GM23338 (cell line): ENCODE results near the gene CTBP2. TPM values are rescaled to one million over a fixed set of nuclear protein-coding genes. Genes with fewer than 3 reads are reported as not detected.
A peak's percentile ranks its signal among the peaks of the same experiment; 100 is the strongest.
"Not testable (repeated sequence)": the region's sequence is repeated elsewhere in the genome, so short reads cannot be mapped to it uniquely, and the experiment has no call there.

Experiments used
- ATAC-seq: fragments of 200-7000 bp; cut with Tn5 transposase; 3 replicates; pipeline ENCODE4 v1.9.1; 2020
- DNase-seq: peaks from one replicate; pipeline ENCODE4 v3.0.0-alpha.2; 2015; ENCODE audit warnings: low spot score
- H2AFZ ChIP-seq: fragments of 200-600 bp; sonication (generic); 2 replicates; pipeline ENCODE4 v1.8.0; 2016; ENCODE audit warnings: antibody characterized with exemption, mild to moderate bottlenecking, moderate library complexity
- H3F3A ChIP-seq: fragments of 200-600 bp; sonication (generic); replicated peaks from 2 replicates; pipeline ENCODE4 v1.8.0; 2017; ENCODE audit warnings: antibody characterized with exemption, mixed run types, low read depth
- H3K27ac ChIP-seq: fragments of 200-600 bp; sonication (generic); 2 replicates; pipeline ENCODE4 v1.6.1; 2016; ENCODE audit warnings: low read depth
- H3K27me3 ChIP-seq: fragments of 200-600 bp; sonication (generic); 2 replicates; pipeline ENCODE4 v1.8.0; 2016; ENCODE audit warnings: mild to moderate bottlenecking, mixed run types, moderate library complexity; ENCODE audit not compliant: insufficient read depth
- H3K36me3 ChIP-seq: fragments of 200-600 bp; sonication (generic); 2 replicates; pipeline ENCODE4 v1.8.0; 2016; ENCODE audit warnings: mild to moderate bottlenecking; ENCODE audit not compliant: insufficient read depth
- H3K4me1 ChIP-seq: fragments of 200-600 bp; sonication (generic); 2 replicates; pipeline ENCODE4 v1.8.0; 2016; ENCODE audit warnings: mild to moderate bottlenecking, moderate library complexity; ENCODE audit not compliant: insufficient read depth
- H3K4me2 ChIP-seq: fragments of 200-600 bp; sonication (generic); 2 replicates; pipeline ENCODE4 v1.7.1; 2017; ENCODE audit warnings: mixed run types
- H3K4me3 ChIP-seq: fragments of 200-600 bp; sonication (generic); 2 replicates; pipeline ENCODE4 v1.6.1; 2016; ENCODE audit warnings: mixed run types
- H3K79me2 ChIP-seq: fragments of 200-600 bp; sonication (generic); replicated peaks from 2 replicates; pipeline ENCODE4 v1.8.0; 2017; ENCODE audit warnings: mild to moderate bottlenecking; ENCODE audit not compliant: insufficient read depth
- H3K9me2 ChIP-seq: fragments of 200-600 bp; sonication (generic); 2 replicates; pipeline ENCODE4 v1.8.0; 2017; ENCODE audit not compliant: insufficient read depth
- H4K20me1 ChIP-seq: fragments of 200-600 bp; sonication (generic); replicated peaks from 2 replicates; pipeline ENCODE4 v1.8.0; 2017; ENCODE audit warnings: mild to moderate bottlenecking; ENCODE audit not compliant: insufficient read depth
- H3K27ac Mint-ChIP-seq: 2 replicates; pipeline ENCODE4 v1.8.0; 2020; ENCODE audit warnings: inconsistent platforms, mild to moderate bottlenecking, moderate library complexity, mixed read lengths
- H3K27me3 Mint-ChIP-seq: 3 replicates; pipeline ENCODE4 v1.8.0; 2022; ENCODE audit warnings: low read depth, mild to moderate bottlenecking, moderate library complexity, mixed read lengths, inconsistent platforms; ENCODE audit not compliant: insufficient read depth, poor library complexity
- H3K36me3 Mint-ChIP-seq: 3 replicates; pipeline ENCODE4 v1.8.0; 2021; ENCODE audit warnings: low read depth, mild to moderate bottlenecking, inconsistent platforms, moderate library complexity, mixed read lengths
- H3K4me1 Mint-ChIP-seq: 3 replicates; pipeline ENCODE4 v1.8.0; 2020; ENCODE audit warnings: mild to moderate bottlenecking, inconsistent platforms, mixed read lengths
- H3K4me3 Mint-ChIP-seq: 3 replicates; pipeline ENCODE4 v1.8.0; 2021; ENCODE audit warnings: moderate library complexity, mild to moderate bottlenecking, inconsistent platforms, mixed read lengths
- H3K9me3 Mint-ChIP-seq: 3 replicates; pipeline ENCODE4 v1.8.0; 2020; ENCODE audit warnings: moderate library complexity, mild to moderate bottlenecking, inconsistent platforms, mixed read lengths
- CREB1 ChIP-seq: fragments of 250-450 bp; sonication (Bioruptor Pico); IDR thresholded peaks from 2 replicates; pipeline ENCODE4 v1.5.0; 2020; ENCODE audit warnings: low read depth, mild to moderate bottlenecking, moderate library complexity
- EZH2 ChIP-seq: fragments of 200-600 bp; sonication (generic); IDR thresholded peaks from one replicate; pipeline ENCODE4 v1.8.0; 2017; ENCODE audit warnings: antibody characterized with exemption, mild to moderate bottlenecking, low read depth; ENCODE audit not compliant: unreplicated experiment
- EZH2phosphoT487 ChIP-seq: fragments of 200-600 bp; sonication (generic); IDR thresholded peaks from one replicate; pipeline ENCODE4 v1.8.1; 2018; ENCODE audit warnings: antibody characterized with exemption; ENCODE audit not compliant: unreplicated experiment
- POLR2AphosphoS5 ChIP-seq: IDR thresholded peaks from 2 replicates; pipeline ENCODE4 v1.6.1; 2016; ENCODE audit warnings: antibody characterized with exemption, low read depth
- STAT1 ChIP-seq: IDR thresholded peaks from one replicate; pipeline ENCODE4 v1.6.1; 2016; ENCODE audit warnings: antibody characterized with exemption; ENCODE audit not compliant: unreplicated experiment
- ZNF114 ChIP-seq: fragments of 250-450 bp; sonication (Bioruptor Pico); IDR thresholded peaks from 2 replicates; pipeline ENCODE4 v1.5.0; 2020; ENCODE audit warnings: mild to moderate bottlenecking, moderate library complexity
- polyA plus RNA-seq: library from polyadenylated mRNA; unstranded; fragments of >200 nt; fragmentation: Nextera tagmentation; extraction: Ambion mirVana; gene quantifications from 2 replicates; pipeline ENCODE4 v1.2.1, GENCODE V29; 2016
- total RNA-seq: library from RNA; depleted of rRNA; stranded (reverse); fragments of >200 nt; shearing (Covaris generic); gene quantifications from 2 replicates; pipeline ENCODE4 v1.2.3, GENCODE V29; 2014
- TF ChIP-seq, protein P1 (sequence below): IDR thresholded peaks from one replicate; pipeline ENCODE4 v1.6.1; 2018; ENCODE audit warnings: antibody characterized with exemption; ENCODE audit not compliant: unreplicated experiment
- TF ChIP-seq, protein P2 (sequence below), 2 experiments: fragments of 200-600 bp in 1 of 2; sonication (generic) in 1 of 2; conservative IDR thresholded peaks; 2 replicates each; pipeline versions ENCODE4 v1.5.1 to v1.6.1; 2016 to 2017; ENCODE audit warnings: antibody characterized with exemption in 2 of 2, low read depth in 2 of 2, mild to moderate bottlenecking in 2 of 2, moderate library complexity in 1 of 2
- TF ChIP-seq, protein P3 (sequence below): IDR thresholded peaks from 2 replicates; pipeline ENCODE4 v1.6.1; 2016; ENCODE audit warnings: antibody characterized with exemption

Gene CTBP2
- total and polyA plus RNA-seq, 2 experiments from 2014 or later: 133 to 265 TPM

DNA sequence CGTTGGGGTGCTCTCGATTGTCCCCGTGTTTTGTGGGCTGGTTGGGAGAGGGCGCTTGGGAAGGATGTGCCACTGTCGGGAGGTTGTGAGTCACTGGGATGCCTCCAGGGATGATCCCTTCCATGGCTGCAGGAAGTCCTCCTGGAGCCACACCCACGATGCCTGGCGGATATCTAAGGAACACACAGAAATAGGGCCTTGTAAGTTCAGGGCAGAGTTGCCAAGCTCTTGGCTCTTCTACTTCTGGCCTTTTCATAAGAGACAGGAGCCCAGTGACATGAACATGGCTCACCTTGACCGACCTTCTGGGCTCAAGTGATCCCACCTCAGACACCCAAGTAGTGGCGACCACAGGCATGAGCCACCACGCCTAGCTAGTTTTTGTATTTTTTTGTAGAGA is 170.8 kb downstream of the CTBP2 start:
- Mint-ChIP-seq H3K4me1 (no peaks in the 10 kb centered on the region), H3K4me3 (no peak overlapping the region), H3K36me3 (peaks cover 90% of the 10 kb centered on the region), H3K27ac (no peak overlapping the region), H3K9me3 (no peaks in the 10 kb centered on the region; the same call in 2 of the 3 replicates), H3K27me3 (peaks cover 46% of the 10 kb centered on the region)
- TF ChIP-seq, protein P1, sequence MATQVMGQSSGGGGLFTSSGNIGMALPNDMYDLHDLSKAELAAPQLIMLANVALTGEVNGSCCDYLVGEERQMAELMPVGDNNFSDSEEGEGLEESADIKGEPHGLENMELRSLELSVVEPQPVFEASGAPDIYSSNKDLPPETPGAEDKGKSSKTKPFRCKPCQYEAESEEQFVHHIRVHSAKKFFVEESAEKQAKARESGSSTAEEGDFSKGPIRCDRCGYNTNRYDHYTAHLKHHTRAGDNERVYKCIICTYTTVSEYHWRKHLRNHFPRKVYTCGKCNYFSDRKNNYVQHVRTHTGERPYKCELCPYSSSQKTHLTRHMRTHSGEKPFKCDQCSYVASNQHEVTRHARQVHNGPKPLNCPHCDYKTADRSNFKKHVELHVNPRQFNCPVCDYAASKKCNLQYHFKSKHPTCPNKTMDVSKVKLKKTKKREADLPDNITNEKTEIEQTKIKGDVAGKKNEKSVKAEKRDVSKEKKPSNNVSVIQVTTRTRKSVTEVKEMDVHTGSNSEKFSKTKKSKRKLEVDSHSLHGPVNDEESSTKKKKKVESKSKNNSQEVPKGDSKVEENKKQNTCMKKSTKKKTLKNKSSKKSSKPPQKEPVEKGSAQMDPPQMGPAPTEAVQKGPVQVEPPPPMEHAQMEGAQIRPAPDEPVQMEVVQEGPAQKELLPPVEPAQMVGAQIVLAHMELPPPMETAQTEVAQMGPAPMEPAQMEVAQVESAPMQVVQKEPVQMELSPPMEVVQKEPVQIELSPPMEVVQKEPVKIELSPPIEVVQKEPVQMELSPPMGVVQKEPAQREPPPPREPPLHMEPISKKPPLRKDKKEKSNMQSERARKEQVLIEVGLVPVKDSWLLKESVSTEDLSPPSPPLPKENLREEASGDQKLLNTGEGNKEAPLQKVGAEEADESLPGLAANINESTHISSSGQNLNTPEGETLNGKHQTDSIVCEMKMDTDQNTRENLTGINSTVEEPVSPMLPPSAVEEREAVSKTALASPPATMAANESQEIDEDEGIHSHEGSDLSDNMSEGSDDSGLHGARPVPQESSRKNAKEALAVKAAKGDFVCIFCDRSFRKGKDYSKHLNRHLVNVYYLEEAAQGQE: no peak
- TF ChIP-seq POLR2AphosphoS5: peak; percentile 8; the same call in 1 of the 2 replicates
- TF ChIP-seq, protein P2, sequence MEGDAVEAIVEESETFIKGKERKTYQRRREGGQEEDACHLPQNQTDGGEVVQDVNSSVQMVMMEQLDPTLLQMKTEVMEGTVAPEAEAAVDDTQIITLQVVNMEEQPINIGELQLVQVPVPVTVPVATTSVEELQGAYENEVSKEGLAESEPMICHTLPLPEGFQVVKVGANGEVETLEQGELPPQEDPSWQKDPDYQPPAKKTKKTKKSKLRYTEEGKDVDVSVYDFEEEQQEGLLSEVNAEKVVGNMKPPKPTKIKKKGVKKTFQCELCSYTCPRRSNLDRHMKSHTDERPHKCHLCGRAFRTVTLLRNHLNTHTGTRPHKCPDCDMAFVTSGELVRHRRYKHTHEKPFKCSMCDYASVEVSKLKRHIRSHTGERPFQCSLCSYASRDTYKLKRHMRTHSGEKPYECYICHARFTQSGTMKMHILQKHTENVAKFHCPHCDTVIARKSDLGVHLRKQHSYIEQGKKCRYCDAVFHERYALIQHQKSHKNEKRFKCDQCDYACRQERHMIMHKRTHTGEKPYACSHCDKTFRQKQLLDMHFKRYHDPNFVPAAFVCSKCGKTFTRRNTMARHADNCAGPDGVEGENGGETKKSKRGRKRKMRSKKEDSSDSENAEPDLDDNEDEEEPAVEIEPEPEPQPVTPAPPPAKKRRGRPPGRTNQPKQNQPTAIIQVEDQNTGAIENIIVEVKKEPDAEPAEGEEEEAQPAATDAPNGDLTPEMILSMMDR (conservative IDR thresholded peaks at IDR 0.05; ENCODE audit: low read depth in 2 of 2): no peak
- no peak overlapping the region for H3K4me2 ChIP-seq
- DNase-seq (no peak), ATAC-seq (no peak)
- H3K9me2 ChIP-seq: no peaks in the 10 kb centered on the region
- H3K36me3 ChIP-seq: peaks cover 55% of the 10 kb centered on the region
- H2AFZ ChIP-seq: no peak overlapping the region
- peaks cover 44% of the 10 kb centered on the region for H3F3A ChIP-seq
- no peaks in the 10 kb centered on the region; the same call in 1 of the 2 replicates for H3K4me1 ChIP-seq
- no peaks in the 10 kb centered on the region for H3K27me3 ChIP-seq
- peaks cover 5% of the 10 kb centered on the region; the same call in 1 of the 2 replicates for H3K79me2 ChIP-seq
- peaks cover 43% of the 10 kb centered on the region for H4K20me1 ChIP-seq
- no peak overlapping the region for H3K27ac ChIP-seq
- no peak overlapping the region for H3K4me3 ChIP-seq

DNA sequence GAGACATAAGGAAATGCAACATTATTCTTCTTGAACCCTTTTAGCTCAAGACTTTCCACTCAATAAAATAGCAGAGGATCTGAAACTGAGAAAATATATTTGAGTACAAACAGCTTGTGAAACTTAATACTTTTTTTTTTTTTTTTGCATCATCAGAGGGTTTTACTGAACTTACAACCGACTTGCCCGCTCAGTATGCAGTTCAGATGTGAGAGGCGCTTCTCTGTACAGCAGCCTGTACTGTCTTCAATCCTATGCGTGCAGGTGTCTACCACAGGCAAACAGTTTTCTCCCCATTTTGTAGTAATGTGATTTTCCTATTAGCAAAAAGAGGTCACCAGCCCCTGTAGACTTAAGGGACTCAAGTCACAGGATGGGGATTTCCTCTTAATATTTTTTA is 171.6 kb downstream of the CTBP2 start:
- ATAC-seq, H3K27ac Mint-ChIP-seq, H3K4me2 ChIP-seq, H3K4me3 Mint-ChIP-seq, DNase-seq, H3K4me1 ChIP-seq, H2AFZ ChIP-seq, H3K9me2 ChIP-seq, H3K4me1 Mint-ChIP-seq, H3K4me3 ChIP-seq, H3K9me3 Mint-ChIP-seq, H3K79me2 ChIP-seq, H3K27ac ChIP-seq, H3K27me3 ChIP-seq: not testable (repeated sequence)
- peaks cover 37% of the 10 kb centered on the region for H4K20me1 ChIP-seq
- peaks cover 41% of the 10 kb centered on the region for H3F3A ChIP-seq
- peaks cover 53% of the 10 kb centered on the region for H3K36me3 ChIP-seq
- Mint-ChIP-seq H3K36me3 (peaks cover 87% of the 10 kb centered on the region), H3K27me3 (peaks cover 40% of the 10 kb centered on the region)

DNA sequence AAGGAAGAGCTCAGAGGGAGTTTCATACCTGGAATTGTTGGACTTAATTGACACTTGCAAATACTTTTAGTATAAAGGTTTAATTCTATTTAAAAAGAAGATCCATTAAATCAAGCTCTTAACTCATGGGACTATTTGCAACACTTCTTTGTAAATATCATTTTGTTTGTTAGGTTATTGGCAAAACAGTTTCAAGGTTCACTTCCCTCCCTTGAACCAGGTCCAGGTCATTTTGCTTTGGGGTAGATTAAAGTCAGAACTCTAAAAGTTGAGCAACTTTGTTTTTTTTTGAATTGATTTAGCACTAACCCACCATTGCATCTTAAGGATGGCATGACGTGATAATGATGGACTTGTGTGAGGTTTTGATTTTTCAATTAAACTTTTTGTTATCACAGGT is 172.6 kb downstream of the CTBP2 start:
- H3K9me3 Mint-ChIP-seq: no peaks in the 10 kb centered on the region
- H3K27ac Mint-ChIP-seq: no peak overlapping the region
- Histone ChIP-seq H3K9me2 (no peaks in the 10 kb centered on the region), H3K27ac (peak overlapping the region; percentile 72; the same call in 1 of the 2 replicates), H3K4me3 (no peak overlapping the region), H3K36me3 (peaks cover 44% of the 10 kb centered on the region), H2AFZ (no peak overlapping the region), H3K27me3 (no peaks in the 10 kb centered on the region), H3K4me1 (no peaks in the 10 kb centered on the region), H3F3A (peaks cover 35% of the 10 kb centered on the region), H4K20me1 (peaks cover 28% of the 10 kb centered on the region), H3K4me2 (no peak overlapping the region), H3K79me2 (peaks cover 5% of the 10 kb centered on the region; the same call in 1 of the 2 replicates)
- H3K4me3 Mint-ChIP-seq: no peak overlapping the region
- peaks cover 42% of the 10 kb centered on the region for H3K27me3 Mint-ChIP-seq
- DNase-seq (no peak), ATAC-seq (no peak)
- peaks cover 87% of the 10 kb centered on the region for H3K36me3 Mint-ChIP-seq
- H3K4me1 Mint-ChIP-seq: 0 out of 3 replicates have a peak, but pooled peaks cover 4% of the 10 kb centered on the region
- TF ChIP-seq EZH2phosphoT487: no peak
- no peak for TF ChIP-seq ZNF114 (CRISPR knock-in tag)
- no peak for TF ChIP-seq EZH2
- TF ChIP-seq, protein P2 (conservative IDR thresholded peaks at IDR 0.05; ENCODE audit: low read depth in 2 of 2): no peak
- no peak for TF ChIP-seq CREB1 (CRISPR knock-in tag)
- no peak for TF ChIP-seq STAT1
- TF ChIP-seq, protein P3, sequence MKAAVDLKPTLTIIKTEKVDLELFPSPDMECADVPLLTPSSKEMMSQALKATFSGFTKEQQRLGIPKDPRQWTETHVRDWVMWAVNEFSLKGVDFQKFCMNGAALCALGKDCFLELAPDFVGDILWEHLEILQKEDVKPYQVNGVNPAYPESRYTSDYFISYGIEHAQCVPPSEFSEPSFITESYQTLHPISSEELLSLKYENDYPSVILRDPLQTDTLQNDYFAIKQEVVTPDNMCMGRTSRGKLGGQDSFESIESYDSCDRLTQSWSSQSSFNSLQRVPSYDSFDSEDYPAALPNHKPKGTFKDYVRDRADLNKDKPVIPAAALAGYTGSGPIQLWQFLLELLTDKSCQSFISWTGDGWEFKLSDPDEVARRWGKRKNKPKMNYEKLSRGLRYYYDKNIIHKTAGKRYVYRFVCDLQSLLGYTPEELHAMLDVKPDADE: no peak
